Peyer's patch (tissue), 4 donors: ENCODE results near the gene HPF1. TPM values are rescaled to one million over a fixed set of nuclear protein-coding genes. Genes with fewer than 3 reads are reported as not detected.

Experiments
- DNase-seq, 3 donors: peaks; one replicate each; pipeline ENCODE4 v3.0.0-alpha.2; 2017 to 2019
- H3K27ac ChIP-seq, 4 donors: fragments of 200-600 bp; sonication (generic); one replicate each; pipeline ENCODE4 v1.5.1; 2016 to 2019
- H3K27me3 ChIP-seq, 2 donors: fragments of 200-600 bp; sonication (generic); one replicate each; pipeline ENCODE4 v1.5.1; 2019
- H3K36me3 ChIP-seq, 3 donors: fragments of 200-600 bp; sonication (generic); one replicate each; pipeline ENCODE4 v1.5.1; 2016 to 2019
- H3K4me1 ChIP-seq, 4 donors: fragments of 200-600 bp; sonication (generic); one replicate each; pipeline ENCODE4 v1.5.1; 2016 to 2019
- H3K4me3 ChIP-seq, 4 donors: fragments of 200-600 bp; sonication (generic); 1 replicate in 3 of 4; 2 replicates in 1 of 4; pipeline ENCODE4 v1.5.1; 2016 to 2019; ENCODE audit warnings: mild to moderate bottlenecking in 1 of 4
- H3K9me3 ChIP-seq, 4 donors: fragments of 200-600 bp; sonication (generic); one replicate each; pipeline ENCODE4 v1.5.1; 2016 to 2019; ENCODE audit warnings: mild to moderate bottlenecking in 1 of 4
- CTCF ChIP-seq, 6 experiments: fragments of 450-650 bp in 4 of 6; fragments of 200-600 bp in 2 of 6; sonication (generic) in 1 of 6; IDR thresholded peaks; one replicate each; pipeline ENCODE4 v1.5.1; 2017 to 2019; ENCODE audit warnings: antibody characterized with exemption in 6 of 6, mild to moderate bottlenecking in 3 of 6, moderate library complexity in 1 of 6
- POLR2A ChIP-seq, 2 donors: fragments of 450-650 bp; IDR thresholded peaks; one replicate each; pipeline ENCODE4 v1.5.1; 2017; ENCODE audit warnings: antibody characterized with exemption in 2 of 2, mild to moderate bottlenecking in 2 of 2, moderate library complexity in 2 of 2
- total RNA-seq, 4 donors: library from RNA; depleted of rRNA; stranded (reverse); fragments of >200 nt; gene quantifications; one replicate each; pipeline ENCODE4 v1.1.0, GENCODE V29; 2016

Gene HPF1
- total RNA-seq, 4 donors from 2014 or later: 7.1 to 55.3 (median 13.5) TPM

- Histone ChIP-seq H3K36me3 (no peaks in the 10 kb centered on the region), H3K4me3 (no peak overlapping the region), H3K27ac (no peak overlapping the region), H3K4me1 (peaks cover 0 to 6% (median 0%) of the 10 kb centered on the region in 4 donors), H3K27me3 (no peaks in the 10 kb centered on the region), H3K9me3 (no peaks in the 10 kb centered on the region)
- no peak for DNase-seq
- TF ChIP-seq POLR2A (IDR thresholded peaks at IDR 0.05) (no peak), CTCF (IDR thresholded peaks at IDR 0.05) (no peak)
Observed at GRCh38 chr4:169770416-169770815, 12.7 kb upstream of the HPF1 start.

- H3K27me3 ChIP-seq: no peaks in the 10 kb centered on the region
- no peaks in the 10 kb centered on the region for H3K4me1 ChIP-seq
- no peaks in the 10 kb centered on the region for H3K36me3 ChIP-seq
- TF ChIP-seq CTCF (IDR thresholded peaks at IDR 0.05) (no peak), POLR2A (IDR thresholded peaks at IDR 0.05) (no peak)
- no peak for DNase-seq
- H3K9me3 ChIP-seq: no peaks in the 10 kb centered on the region
- H3K27ac ChIP-seq: no peak overlapping the region
- no peak overlapping the region for H3K4me3 ChIP-seq
Observed at GRCh38 chr4:169768385-169768784, 10.6 kb upstream of the HPF1 start.

- no peaks in the 10 kb centered on the region for H3K27me3 ChIP-seq
- TF ChIP-seq CTCF (IDR thresholded peaks at IDR 0.05): no peak
- no peak for TF ChIP-seq POLR2A (IDR thresholded peaks at IDR 0.05)
- no peaks in the 10 kb centered on the region for H3K36me3 ChIP-seq
- DNase-seq: no peak
- no peak overlapping the region for H3K4me3 ChIP-seq
- no peaks in the 10 kb centered on the region for H3K9me3 ChIP-seq
- H3K4me1 ChIP-seq: no peaks in the 10 kb centered on the region
- H3K27ac ChIP-seq: no peak overlapping the region
Observed at GRCh38 chr4:169766741-169767140, 9.0 kb upstream of the HPF1 start.

- H3K9me3 ChIP-seq: no peaks in the 10 kb centered on the region
- no peaks in the 10 kb centered on the region for H3K27me3 ChIP-seq
- no peak for TF ChIP-seq POLR2A (IDR thresholded peaks at IDR 0.05)
- no peak overlapping the region for H3K4me3 ChIP-seq
- H3K36me3 ChIP-seq: no peaks in the 10 kb centered on the region
- no peak for DNase-seq
- no peaks in the 10 kb centered on the region for H3K4me1 ChIP-seq
- H3K27ac ChIP-seq: no peak overlapping the region
Observed at GRCh38 chr4:169765835-169766234, 8.1 kb upstream of the HPF1 start.

GRCh38 chr4:169761846-169762245 lies 4.1 kb upstream of the HPF1 start:
- Histone ChIP-seq H3K27ac (no peak overlapping the region), H3K4me3 (no peak overlapping the region), H3K9me3 (no peaks in the 10 kb centered on the region), H3K4me1 (peaks cover 0 to 4% (median 2%) of the 10 kb centered on the region in 4 donors), H3K36me3 (no peaks in the 10 kb centered on the region), H3K27me3 (no peaks in the 10 kb centered on the region)
- no peak for TF ChIP-seq POLR2A (IDR thresholded peaks at IDR 0.05)
- no peak for TF ChIP-seq CTCF (IDR thresholded peaks at IDR 0.05)
- DNase-seq: no peak

DNA sequence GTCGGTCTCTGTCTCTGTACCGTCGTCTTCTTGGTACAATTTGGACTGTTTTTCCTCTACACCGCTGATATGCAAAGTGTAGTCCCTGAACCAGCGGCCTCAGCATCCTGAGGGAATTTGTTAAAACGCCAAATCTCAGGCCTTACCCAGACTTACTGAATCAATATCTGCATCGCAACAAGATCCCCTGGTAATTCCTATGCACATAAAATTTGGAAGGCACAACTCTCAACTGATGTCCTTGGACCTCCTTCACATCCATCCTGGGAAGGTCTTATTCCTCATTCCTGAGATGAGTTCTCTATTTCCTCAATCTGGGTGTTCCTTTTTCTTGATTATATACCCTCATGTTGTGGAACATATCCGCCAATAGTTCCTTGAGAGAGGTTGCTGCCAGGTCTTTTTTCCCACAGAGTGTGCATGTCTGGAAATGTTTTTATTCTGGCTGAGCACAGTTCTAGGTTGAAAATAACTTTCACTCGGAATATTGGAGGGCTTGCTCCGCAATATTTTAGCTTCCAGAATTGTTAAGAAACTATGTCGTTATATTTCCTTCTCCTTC lies 738 bp upstream of the HPF1 start:
- H3K27ac ChIP-seq: peak overlapping the region in 1 of 4 donors; percentile 74
- no peaks in the 10 kb centered on the region for H3K36me3 ChIP-seq
- H3K4me1 ChIP-seq: peaks cover 0 to 18% (median 6%) of the 10 kb centered on the region in 4 donors
- H3K4me3 ChIP-seq: no peak overlapping the region
- no peaks in the 10 kb centered on the region for H3K9me3 ChIP-seq
- no peak for DNase-seq
- H3K27me3 ChIP-seq: no peaks in the 10 kb centered on the region
- TF ChIP-seq POLR2A (IDR thresholded peaks at IDR 0.05) (no peak), CTCF (IDR thresholded peaks at IDR 0.05) (no peak)
